HepG2 (cell line): Measurements from ENCODE around the gene B4GALT5. TPM values are rescaled to one million over a fixed set of nuclear protein-coding genes. Genes with fewer than 3 reads are reported as not detected.

Experiments used
- ATF4 ChIP-seq, 2 experiments: fragments of 450-650 bp in 1 of 2; sonication (generic) in 1 of 2; formaldehyde crosslinking; IDR thresholded peaks; 2 replicates each; pipeline versions ENCODE4 v1.5.0 to v1.8.0; 2020 to 2022; ENCODE audit warnings: mild to moderate bottlenecking in 1 of 2, missing genetic modification reagents in 1 of 2
- BCLAF1 ChIP-seq: fragments of 450-650 bp; IDR thresholded peaks from 2 replicates; pipeline ENCODE4 v1.6.1; 2017; ENCODE audit warnings: mild to moderate bottlenecking
- CBX2 ChIP-seq, 2 experiments: fragments of 200-600 bp in 1 of 2; sonication (generic); formaldehyde crosslinking in 1 of 2; IDR thresholded peaks; 2 replicates each; pipeline versions ENCODE4 v1.7.0 to v1.8.1; 2018 to 2022; ENCODE audit warnings: low read depth in 2 of 2, low read length in 1 of 2, mild to moderate bottlenecking in 1 of 2, missing genetic modification reagents in 1 of 2
- CCAR2 ChIP-seq: fragments of 200-400 bp; formaldehyde crosslinking; optimal IDR thresholded peaks from 2 replicates; pipeline ENCODE3; 2018; ENCODE audit warnings: low read depth, mild to moderate bottlenecking, low read length, moderate library complexity
- EHMT2 ChIP-seq: fragments of 200-600 bp; sonication (generic); IDR thresholded peaks from 2 replicates; pipeline ENCODE4 v1.7.0; 2017; ENCODE audit warnings: antibody characterized with exemption, low read depth, low read length, borderline replicate concordance
- GATAD1 ChIP-seq: IDR thresholded peaks from 2 replicates; pipeline ENCODE4 v1.6.1; 2016; ENCODE audit warnings: missing genetic modification reagents, missing compliant biosample characterization
- HMG20B ChIP-seq: conservative IDR thresholded peaks from 2 replicates; pipeline ENCODE4 v1.6.1; 2016; ENCODE audit warnings: missing genetic modification reagents, missing compliant biosample characterization
- POLR2A ChIP-seq, 2 experiments: IDR thresholded peaks; 2 replicates each; pipeline ENCODE4 v1.6.1; 2011; ENCODE audit warnings: low read depth in 2 of 2, low read length in 2 of 2, mild to moderate bottlenecking in 1 of 2, moderate library complexity in 1 of 2; ENCODE audit not compliant: insufficient read depth in 1 of 2
- ZBTB1 ChIP-seq: sonication (generic); formaldehyde crosslinking; IDR thresholded peaks from 2 replicates; pipeline ENCODE4 v1.4.0; 2020; ENCODE audit warnings: missing genetic modification reagents, borderline replicate concordance
- ZBTB37 ChIP-seq: sonication (generic); formaldehyde crosslinking; IDR thresholded peaks from 2 replicates; pipeline ENCODE4 v1.4.0; 2020; ENCODE audit warnings: mild to moderate bottlenecking, missing genetic modification reagents
- ZFAT ChIP-seq: sonication (generic); formaldehyde crosslinking; conservative IDR thresholded peaks from 2 replicates; pipeline ENCODE4 v1.8.1; 2023; ENCODE audit warnings: missing genetic modification reagents, inconsistent platforms
- ZNF362 ChIP-seq: sonication (generic); formaldehyde crosslinking; IDR thresholded peaks from 2 replicates; pipeline ENCODE4 v1.4.0; 2020; ENCODE audit warnings: missing genetic modification reagents, mild to moderate bottlenecking, borderline replicate concordance
- ZNF570 ChIP-seq: sonication (generic); formaldehyde crosslinking; IDR thresholded peaks from 2 replicates; pipeline ENCODE4 v1.4.0; 2020; ENCODE audit warnings: mild to moderate bottlenecking, missing genetic modification reagents, borderline replicate concordance
- ZNF740 ChIP-seq: sonication (generic); formaldehyde crosslinking; IDR thresholded peaks from 2 replicates; pipeline ENCODE4 v1.4.0; 2020; ENCODE audit warnings: missing genetic modification reagents
- ZNF770 ChIP-seq: sonication (generic); formaldehyde crosslinking; IDR thresholded peaks from 2 replicates; pipeline ENCODE4 v1.5.0; 2020; ENCODE audit warnings: mild to moderate bottlenecking, missing genetic modification reagents
- ZNF800 ChIP-seq: sonication (generic); formaldehyde crosslinking; IDR thresholded peaks from 2 replicates; pipeline ENCODE4 v1.4.0; 2020; ENCODE audit warnings: missing genetic modification reagents
- polyA plus RNA-seq, 8 experiments: library from polyadenylated mRNA; depleted of rRNA in 3 of 8; stranded (reverse) in 7 of 8; unstranded in 1 of 8; fragments of >200 nt; fragmentation: Illumina TruSeq in 4 of 8; extraction: Trizol in 4 of 8; gene quantifications; 2 replicates each; pipeline versions ENCODE4 v1.2.1 to v1.2.3, GENCODE V29; 2011 to 2016; ENCODE audit warnings: low read depth in 4 of 8, missing spikeins in 1 of 8, mixed read lengths in 1 of 8; ENCODE audit not compliant: insufficient read depth in 1 of 8
- total RNA-seq, 5 experiments: library from RNA; depleted of rRNA; stranded (reverse); fragments of >200 nt; fragmentation: Illumina TruSeq; extraction: Trizol; gene quantifications; 2 replicates each; pipeline ENCODE4 v1.2.3, GENCODE V29; 2016; ENCODE audit warnings: low read depth in 1 of 5

The B4GALT5 gene
- total and polyA plus RNA-seq, 2 of the 13 experiments (the other 11 are each of a cell fraction or from before 2014, with no cell fraction given) = 27.3 to 30.9 TPM

- TF ChIP-seq ZNF570 (no peak), CBX2 (IDR thresholded peaks at IDR 0.05; ENCODE audit: low read depth, low read length) (no peak), CBX2 (CRISPR knock-in tag; IDR thresholded peaks at IDR 0.05; ENCODE audit: low read depth) (no peak), ZNF362 (CRISPR knock-in tag) (no peak), HMG20B (CRISPR knock-in tag) (no peak), EHMT2 (no peak; the same call in 1 of the 2 replicates), ATF4 (CRISPR knock-in tag; IDR thresholded peaks at IDR 0.05) (no peak), ZBTB37 (CRISPR knock-in tag) (no peak), ZFAT (CRISPR knock-in tag) (no peak), ZNF740 (CRISPR knock-in tag) (no peak), BCLAF1 (no peak), ZBTB1 (no peak), ZNF770 (CRISPR knock-in tag) (no peak), ZNF800 (CRISPR knock-in tag) (no peak), POLR2A (IDR thresholded peaks at IDR 0.05; ENCODE audit: insufficient read depth in 1 of 2, low read depth in 2 of 2, low read length in 2 of 2) (no peak), GATAD1 (no peak), CCAR2 (no peak)
Observed at GRCh38 chr20:49612127-49612738, 101.4 kb downstream of the B4GALT5 start (continued).
